Stimulated activated CD8-positive, alpha-beta memory T cell treated with anti-CD3 and anti-CD28 coated beads, Interleukin-7, amount 100 ng/mL, for 48 hours (primary cell): ENCODE data around the gene TTC34.

ENCODE experiments used
- DNase-seq, 2 donors: peaks; one replicate each; pipeline ENCODE4 v3.0.0-alpha.2; 2020; ENCODE audit warnings: low read depth in 1 of 2; ENCODE audit errors: extremely low read depth in 1 of 2

TTC34 gene

DNA sequence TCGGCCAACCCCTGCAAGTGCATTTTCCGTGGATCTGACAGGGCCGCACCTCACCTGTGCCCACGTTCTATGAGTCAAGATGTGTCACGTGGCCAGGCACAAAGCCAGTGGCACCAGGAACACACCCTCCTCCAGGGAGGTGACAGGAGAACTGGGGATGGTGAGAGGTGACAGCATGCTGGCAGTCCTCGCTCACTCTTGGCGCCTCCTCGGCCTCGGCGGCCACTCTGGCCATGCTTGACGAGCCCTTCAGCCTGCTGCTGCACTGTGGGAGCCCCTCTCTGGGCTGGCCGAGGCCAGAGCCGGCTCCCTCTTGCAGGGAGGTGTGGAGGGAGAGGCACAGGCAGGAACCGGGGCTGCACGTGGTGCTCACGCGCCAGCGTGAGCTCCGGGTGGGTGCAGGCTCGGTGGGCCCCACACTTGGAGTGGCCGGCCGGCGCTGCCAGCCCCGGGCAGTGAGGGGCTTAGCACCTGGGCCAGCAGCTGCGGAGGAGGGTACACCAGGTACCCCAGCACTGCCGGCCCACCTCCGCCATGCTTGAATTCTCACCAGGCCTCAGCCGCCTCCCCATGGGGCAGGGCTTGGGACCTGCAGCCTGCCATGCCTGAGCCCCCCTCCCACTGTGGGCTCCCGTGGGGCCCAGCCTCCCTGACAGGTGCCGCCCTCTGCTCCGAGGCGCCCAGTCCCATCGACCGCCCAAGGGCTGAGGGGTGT, 11.6 kb upstream of the TTC34 start:
- DNase-seq = no peak

- DNase-seq = no peak
These were observed 10.6 kb upstream of the TTC34 start for GRCh38 chr1:2812136-2812535.

- no peak for DNase-seq
These were observed 10.0 kb upstream of the TTC34 start for GRCh38 chr1:2811533-2811918.

- DNase-seq = no peak
These were observed 9.5 kb upstream of the TTC34 start for GRCh38 chr1:2810899-2811532.

DNA sequence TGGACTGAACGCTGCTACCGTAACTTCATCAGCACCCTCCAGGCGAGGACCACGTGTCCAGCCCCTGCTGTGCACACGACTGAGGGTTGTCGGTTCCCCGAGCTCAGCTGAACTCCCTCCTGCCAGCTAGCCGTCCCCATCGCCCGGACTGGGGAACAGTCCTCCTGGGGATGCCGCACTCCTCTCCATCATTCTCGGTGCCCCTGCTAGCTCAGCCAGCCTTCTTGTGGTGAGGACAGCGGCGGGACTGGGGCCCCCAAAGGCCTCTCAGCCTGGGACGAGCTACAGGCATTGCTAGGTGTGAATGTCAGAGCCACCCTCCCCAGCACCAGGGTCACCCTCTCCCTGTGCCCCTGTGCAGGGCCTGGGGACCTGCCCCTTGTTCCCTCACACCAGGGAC, 8.8 kb upstream of the TTC34 start:
- no peak for DNase-seq

DNA sequence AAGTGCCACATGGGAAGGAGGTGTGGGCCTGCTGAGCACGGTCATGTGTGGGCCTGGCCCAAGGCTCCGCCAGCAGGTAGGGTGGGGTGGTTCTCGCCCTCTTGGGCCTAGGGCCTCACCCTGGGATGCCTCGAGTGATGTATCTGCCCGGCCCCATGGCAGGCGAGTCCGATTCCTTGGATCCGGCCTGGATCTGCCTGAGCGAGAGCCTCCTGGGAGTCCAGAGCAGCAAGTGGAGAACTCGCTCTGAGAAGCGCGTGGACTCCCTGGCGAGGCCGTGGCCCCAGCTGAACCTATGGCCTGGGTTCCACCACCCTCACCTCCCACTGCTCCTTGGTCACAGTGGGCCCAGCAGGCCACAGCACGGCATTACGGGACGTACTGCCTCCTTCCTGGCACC, 8.2 kb upstream of the TTC34 start:
- no peak for DNase-seq

DNA sequence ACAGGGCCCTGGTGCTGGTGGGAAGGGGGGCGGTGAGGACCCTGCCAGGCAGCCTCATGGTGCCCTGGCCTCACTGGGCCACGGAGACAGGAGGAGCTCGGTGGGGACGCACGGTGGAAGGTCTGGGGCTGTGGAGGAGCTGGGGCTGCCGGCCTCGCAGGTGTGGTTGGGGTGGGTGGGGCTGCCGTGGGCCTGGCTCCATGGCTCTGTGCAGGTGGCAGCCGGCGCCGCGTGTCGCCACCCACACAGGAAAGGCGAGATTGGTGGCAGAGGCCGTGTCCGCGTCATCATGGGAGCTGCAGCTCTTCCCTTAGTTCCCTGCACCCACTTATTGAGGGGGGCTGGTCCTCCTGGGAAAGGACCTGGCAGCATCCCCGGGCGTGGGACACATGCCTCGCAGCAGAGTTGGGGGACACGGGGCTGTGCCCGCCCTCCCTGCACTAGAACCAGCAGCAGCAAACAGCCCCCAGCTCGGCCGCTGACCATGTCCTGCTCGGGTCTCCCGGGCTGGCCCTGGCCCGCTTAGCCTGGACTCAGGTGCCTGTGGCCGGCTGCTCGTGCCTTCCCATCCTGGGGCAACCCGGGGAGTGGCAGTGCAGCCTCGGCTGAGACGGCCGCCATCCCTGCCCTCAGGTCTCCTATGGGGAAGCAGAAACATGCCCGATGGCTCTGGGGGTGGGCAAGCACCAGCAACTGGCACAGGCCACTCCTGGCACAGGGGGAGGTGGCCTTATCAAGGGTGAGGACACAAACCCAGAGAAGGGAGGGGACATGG, 7.5 kb upstream of the TTC34 start:
- no peak for DNase-seq

DNA sequence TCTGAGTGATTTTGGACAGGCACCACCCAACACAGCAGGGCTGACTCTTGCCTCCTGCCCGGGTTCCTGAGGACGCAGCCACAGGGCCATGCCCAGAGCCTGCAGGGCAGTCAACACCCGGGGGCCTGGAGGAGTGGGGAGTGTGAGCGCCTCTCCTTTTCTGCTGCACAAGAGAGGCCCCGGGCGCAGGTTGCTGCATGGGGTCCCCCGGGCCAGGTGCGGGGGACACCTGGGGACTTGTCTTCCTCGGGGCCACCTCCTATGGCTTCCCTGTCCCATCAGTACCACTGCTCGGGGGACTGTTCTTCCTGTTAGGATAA, 6.9 kb upstream of the TTC34 start:
- DNase-seq = no peak

GRCh38 chr1:2807678-2808385, 6.3 kb upstream of the TTC34 start:
- no peak for DNase-seq

- DNase-seq = no peak
These were observed 5.5 kb upstream of the TTC34 start for GRCh38 chr1:2807036-2807435.

DNA sequence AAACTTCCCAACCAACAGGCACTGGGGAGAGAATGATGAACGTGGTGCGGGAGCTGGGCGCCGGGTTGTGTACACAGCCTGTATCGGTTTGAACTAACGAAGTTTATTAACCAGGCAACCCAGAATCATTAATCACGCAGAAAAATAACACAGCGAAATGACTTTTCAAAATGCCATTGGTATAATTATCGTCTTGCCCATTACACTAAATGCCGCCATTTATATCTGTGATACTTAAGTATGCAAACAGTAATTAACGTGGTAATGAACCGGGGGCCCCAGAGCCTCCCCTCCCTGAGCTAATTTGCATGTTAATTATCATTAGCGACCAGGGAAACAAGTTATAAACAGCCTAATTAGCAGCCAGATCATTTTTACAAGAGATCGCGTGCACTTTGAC, 5.1 kb upstream of the TTC34 start:
- no peak for DNase-seq

DNA sequence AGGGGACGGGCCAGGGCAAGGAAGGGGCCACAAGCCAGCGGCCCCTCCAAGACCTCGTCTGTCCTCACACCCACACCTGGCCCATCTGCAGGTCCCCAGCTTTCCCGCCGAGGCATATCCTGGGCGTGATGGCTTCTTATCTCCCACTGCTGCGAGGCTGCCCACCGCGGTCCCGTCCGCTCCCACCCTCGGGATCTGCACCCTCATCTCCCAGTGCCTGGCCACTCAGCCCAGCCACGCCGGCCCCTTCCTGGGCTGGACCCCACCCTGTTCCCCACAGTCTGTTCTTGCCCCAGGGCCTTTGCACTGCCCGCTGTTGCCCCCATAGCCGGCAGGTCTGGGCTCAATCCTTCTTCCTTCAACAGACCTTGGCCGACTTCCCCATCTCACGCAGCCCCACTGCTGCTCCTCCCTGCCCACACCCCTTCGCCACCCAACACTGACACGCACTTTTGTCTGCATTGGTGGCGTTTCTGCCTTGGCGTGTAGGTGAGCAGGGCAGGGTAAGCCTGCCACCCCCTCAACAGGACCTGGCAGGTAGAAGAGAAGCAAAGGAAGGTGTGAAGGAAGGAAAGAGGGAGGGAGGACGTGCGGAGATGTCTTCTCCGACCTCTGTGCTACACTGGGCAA, 4.4 kb upstream of the TTC34 start:
- no peak for DNase-seq

- DNase-seq = no peak
These were observed 3.3 kb upstream of the TTC34 start for GRCh38 chr1:2804628-2805351.

GRCh38 chr1:2803931-2804627, 2.6 kb upstream of the TTC34 start:
- no peak for DNase-seq

GRCh38 chr1:2803086-2803930, 1.8 kb upstream of the TTC34 start:
- DNase-seq = no peak

DNA sequence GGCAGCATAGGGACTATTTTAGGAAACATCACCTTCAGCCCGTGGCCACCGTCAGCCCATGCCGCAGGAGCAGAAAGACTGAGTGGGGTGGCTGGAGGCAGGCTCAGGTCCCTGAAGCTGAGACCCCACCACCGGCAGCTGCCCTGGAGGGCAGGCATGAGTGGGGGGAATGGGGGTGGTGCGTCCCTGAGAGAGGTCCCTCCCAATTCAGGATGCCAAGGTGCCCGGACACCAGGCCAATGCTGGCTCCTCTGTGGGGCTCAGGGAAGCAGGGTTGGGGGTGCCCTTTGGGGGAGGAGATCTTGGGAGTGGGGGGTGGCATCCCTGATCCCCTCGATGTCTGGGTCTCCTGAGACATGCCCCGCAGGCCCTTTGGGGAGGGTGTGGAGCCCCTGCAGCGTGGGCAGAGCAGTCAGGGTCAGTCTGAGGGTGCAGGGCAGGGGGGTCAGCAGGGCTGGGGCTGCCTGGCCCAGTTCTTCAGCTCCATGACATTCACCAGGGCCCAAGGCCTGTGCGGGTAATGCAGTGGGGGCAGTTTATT, 998 bp upstream of the TTC34 start:
- DNase-seq = no peak

DNA sequence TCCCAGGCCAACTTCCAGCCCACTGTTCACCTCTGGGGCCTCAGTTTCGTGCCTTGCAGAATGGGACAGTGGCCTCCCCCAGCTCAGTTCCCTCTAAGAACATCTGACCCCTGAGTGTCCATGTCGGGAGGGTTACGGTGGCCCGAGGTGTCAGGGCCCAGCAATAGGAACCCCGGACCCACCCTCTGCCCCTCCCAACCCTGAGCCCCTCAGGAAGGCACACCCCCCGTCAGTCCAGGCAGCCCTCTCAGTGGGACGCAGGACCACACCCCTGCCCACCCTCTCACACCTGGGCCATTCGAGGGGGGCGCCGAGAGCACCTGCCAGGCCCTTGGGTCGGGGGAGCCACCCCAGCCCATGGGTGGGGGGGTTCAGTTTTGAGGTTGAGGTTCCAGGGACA, 447 bp downstream of the TTC34 start:
- DNase-seq = no peak

GRCh38 chr1:2800664-2801045, 838 bp downstream of the TTC34 start:
- no peak for DNase-seq
